Right atrium auricular region (tissue), 2 donors: ENCODE data around the gene AQP12B. TPM values are rescaled to one million over a fixed set of nuclear protein-coding genes. Genes with fewer than 3 reads are reported as not detected.
"Not testable (repeated sequence)": the region's sequence is repeated elsewhere in the genome, so short reads cannot be mapped to it uniquely, and the experiment has no call there.

Source experiments
- DNase-seq: peaks from one replicate; pipeline ENCODE4 v3.0.0-alpha.2; 2019; ENCODE audit warnings: low spot score
- H3K27ac ChIP-seq, 2 donors: fragments of 200-600 bp; sonication (generic); 1 replicate in 1 of 2; 2 replicates in 1 of 2; pipeline ENCODE4 v1.5.1; 2016 to 2019
- H3K27me3 ChIP-seq, 2 donors: fragments of 200-600 bp; sonication (generic); one replicate each; pipeline versions ENCODE4 v1.5.1 to v1.6.0; 2017 to 2019
- H3K36me3 ChIP-seq: fragments of 200-600 bp; sonication (generic); one replicate; pipeline ENCODE4 v1.5.1; 2016
- H3K4me1 ChIP-seq, 2 donors: fragments of 200-600 bp; sonication (generic); one replicate each; pipeline versions ENCODE4 v1.5.1 to v1.6.0; 2017 to 2019
- H3K4me3 ChIP-seq, 2 donors: fragments of 200-600 bp; sonication (generic); 1 replicate in 1 of 2; 2 replicates in 1 of 2; pipeline ENCODE4 v1.5.1; 2017 to 2019; ENCODE audit warnings: mild to moderate bottlenecking in 1 of 2, moderate library complexity in 1 of 2
- H3K9me3 ChIP-seq, 2 donors: fragments of 200-600 bp; sonication (generic); one replicate each; pipeline ENCODE4 v1.5.1; 2019
- total RNA-seq, 2 donors: library from RNA; depleted of rRNA; stranded (reverse); fragments of >200 nt; gene quantifications; one replicate each; pipeline ENCODE4 v1.1.0, GENCODE V29; 2016
- TF ChIP-seq, protein P1 (sequence below), 2 donors: fragments of 200-600 bp; sonication (generic); IDR thresholded peaks; one replicate each; pipeline ENCODE4 v1.5.1; 2019; ENCODE audit warnings: antibody characterized with exemption in 2 of 2

AQP12B gene
- total RNA-seq, 2 donors from 2014 or later, result not detected

DNA sequence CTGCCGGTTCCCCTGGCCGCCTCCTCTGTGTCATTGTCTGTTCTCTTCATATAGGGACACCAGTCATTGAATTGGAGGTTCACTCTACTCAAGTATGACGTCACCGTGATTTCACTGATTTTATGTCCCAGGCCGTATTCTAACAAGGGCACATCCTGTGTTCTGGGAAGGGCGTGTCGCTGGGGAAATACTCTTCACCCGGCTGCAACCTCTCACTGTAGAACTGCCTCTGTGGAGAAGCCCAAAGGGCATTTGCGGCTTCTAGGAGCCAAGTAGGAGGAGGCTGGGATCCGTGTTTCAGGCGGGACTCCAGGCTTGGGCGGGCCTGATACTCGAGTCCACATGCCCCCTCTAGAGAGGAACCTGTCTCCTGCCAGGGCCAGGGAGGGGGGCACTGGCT, 13.8 kb upstream of the AQP12B start:
- H3K27ac ChIP-seq, H3K36me3 ChIP-seq, H3K4me3 ChIP-seq, H3K9me3 ChIP-seq, H3K4me1 ChIP-seq, DNase-seq, H3K27me3 ChIP-seq: not testable (repeated sequence)

DNA sequence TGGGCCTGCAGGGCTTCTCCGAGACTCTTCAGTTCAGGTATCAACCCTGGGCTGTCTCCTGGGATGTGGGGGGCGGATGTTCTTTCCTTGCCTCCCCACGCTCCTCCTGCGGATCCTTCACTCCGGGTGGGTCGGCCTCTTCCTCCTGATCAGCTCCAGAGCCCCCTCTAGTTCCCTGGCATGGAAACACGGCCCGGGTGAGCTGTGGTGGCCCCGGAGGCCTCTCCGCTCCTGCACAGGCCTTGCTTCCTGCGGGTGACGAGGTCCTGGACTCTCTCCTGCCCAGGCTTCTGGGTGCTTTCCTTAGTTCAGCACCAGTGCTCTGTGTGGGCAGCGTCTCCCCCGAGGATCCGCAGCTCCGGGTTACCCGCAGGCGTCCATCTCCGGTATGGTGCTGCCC, 12.9 kb upstream of the AQP12B start:
- not testable (repeated sequence) for H3K27ac ChIP-seq, H3K27me3 ChIP-seq, H3K36me3 ChIP-seq, H3K4me3 ChIP-seq, H3K9me3 ChIP-seq, DNase-seq, H3K4me1 ChIP-seq

DNA sequence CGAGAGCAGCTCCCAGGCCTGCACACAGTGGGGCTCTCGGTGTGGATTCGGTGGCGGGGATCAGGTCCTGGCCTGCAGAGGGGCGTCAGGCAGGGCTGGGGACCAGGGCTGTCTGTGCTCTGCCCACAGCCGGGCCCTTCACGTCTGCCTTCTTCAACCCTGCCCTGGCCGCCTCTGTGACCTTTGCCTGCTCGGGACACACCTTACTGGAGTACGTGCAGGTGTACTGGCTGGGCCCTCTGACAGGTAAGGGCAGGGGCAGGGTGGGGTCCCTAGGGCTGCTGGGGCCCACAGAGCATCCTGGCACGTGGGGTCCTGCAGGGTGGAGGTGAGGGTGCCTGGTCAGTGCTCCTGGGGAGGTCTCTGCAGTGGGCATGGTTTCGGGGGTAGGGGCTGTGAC, 11.6 kb upstream of the AQP12B start:
- H3K4me1 ChIP-seq, DNase-seq, H3K27me3 ChIP-seq, H3K9me3 ChIP-seq, H3K4me3 ChIP-seq, H3K27ac ChIP-seq, H3K36me3 ChIP-seq: not testable (repeated sequence)

DNA sequence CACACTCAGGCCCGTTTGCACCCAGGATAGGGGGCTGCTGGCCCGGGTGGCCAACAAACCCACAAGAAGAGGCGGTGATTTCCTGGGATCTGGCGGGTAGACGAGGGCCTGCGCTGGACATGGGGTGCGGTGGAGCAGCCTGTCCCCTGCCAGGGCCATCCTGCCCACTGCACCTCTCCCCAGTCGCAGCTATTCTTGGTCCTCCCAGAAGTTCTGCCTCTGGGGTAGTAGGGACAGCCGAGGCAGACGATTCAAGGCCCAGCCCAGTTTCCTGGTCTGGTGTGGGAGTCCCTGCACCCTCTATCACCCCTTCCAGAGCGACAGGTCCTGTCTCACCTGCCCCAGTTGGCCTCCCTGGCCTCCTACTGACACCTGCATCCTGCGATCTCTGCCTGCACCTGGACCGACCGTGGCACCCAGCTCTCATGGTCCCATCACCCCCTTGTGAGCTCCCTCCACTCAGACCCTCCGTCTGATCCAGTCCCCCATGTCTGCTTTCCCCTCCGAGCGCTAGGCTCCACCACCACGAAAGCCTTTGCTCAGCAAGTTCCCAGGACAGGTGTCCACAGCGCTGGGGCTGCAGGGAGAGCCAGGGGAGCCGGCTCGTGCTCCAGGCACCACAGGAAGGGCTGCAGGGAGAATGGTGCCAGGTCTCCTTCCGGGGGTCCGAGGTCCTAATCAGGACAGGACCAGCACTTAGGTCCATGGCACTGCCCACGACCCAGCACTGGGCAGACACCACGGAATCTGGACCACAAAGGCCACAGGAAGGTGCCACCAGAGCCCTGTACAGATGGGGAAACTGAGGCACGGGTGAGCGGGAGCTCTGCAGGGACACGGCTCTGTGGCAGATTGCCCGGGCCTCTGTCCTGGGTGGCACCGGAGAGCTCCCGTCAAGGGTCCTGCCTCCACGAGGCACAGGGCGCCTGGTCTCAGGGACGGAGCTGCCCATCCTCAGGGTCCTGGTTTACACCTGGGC, 10.2 kb upstream of the AQP12B start:
- not testable (repeated sequence) for H3K9me3 ChIP-seq, H3K27me3 ChIP-seq, DNase-seq, H3K4me3 ChIP-seq, H3K4me1 ChIP-seq, H3K27ac ChIP-seq, H3K36me3 ChIP-seq

DNA sequence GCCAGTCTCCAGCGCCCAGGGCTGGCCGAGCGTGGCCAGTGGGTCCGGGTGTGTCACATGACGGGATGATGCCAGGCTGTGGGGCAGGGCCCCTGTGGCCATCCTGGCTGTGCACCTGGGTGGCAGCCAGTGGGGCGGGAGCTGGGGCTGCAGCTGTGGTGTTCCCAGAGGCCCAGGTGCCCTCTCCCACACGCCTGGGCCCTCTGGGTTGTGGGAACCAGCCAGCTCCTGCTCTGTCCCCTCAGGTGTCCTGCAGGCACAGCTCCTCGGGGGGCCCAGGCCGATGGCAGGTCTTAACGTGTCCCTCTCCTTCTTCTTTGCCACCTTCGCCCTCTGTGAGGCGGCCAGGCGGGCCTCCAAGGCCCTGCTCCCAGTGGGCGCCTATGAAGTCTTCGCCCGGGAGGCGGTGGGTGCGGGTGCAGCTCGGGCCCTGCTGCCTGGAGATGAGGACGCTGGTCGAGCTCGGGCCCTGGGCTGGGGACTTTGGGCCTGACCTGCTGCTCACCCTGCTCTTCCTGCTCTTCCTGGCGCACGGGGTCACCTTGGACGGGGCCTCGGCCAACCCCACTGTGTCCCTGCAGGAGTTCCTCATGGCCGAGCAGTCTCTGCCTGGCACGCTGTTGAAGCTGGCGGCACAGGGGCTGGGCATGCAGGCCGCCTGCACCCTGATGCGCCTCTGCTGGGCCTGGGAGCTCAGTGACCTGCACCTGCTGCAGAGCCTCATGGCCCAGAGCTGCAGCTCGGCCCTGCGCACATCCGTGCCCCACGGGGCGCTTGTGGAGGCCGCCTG, 9.1 kb upstream of the AQP12B start, which contains the start of gene AQP12A:
TSS of gene AQP12A (plus strand) at position 236 of the 790 bp plus-strand sequence. CDS start at position 284, 48 bp downstream.
- not testable (repeated sequence) for H3K36me3 ChIP-seq, DNase-seq

DNA sequence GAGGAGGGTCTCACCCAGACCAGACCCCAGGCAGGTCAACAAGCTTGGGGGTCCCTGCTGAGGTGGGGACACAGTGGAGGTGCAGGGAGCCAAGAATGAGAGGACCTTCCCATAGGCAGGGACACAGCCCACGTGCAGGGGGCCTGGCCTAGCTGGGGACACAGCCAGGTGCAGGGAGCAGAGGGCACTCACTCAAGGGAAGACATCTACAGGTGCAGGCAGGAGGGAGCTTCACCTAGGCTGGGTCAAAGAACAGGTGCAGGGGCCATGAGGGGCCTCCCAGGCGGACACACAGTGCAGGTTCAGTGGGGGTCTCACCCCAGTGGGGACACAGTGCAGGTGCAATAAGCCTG, 8.4 kb upstream of the AQP12B start:
- not testable (repeated sequence) for H3K9me3 ChIP-seq, H3K27ac ChIP-seq, H3K36me3 ChIP-seq, DNase-seq, H3K4me3 ChIP-seq, H3K27me3 ChIP-seq, H3K4me1 ChIP-seq

More for the DNA sequence above, 9.1 kb upstream of the AQP12B start, which contains the start of gene AQP12A:
- not testable (repeated sequence) for H3K4me3 ChIP-seq, H3K27ac ChIP-seq, H3K9me3 ChIP-seq, H3K27me3 ChIP-seq, H3K4me1 ChIP-seq

DNA sequence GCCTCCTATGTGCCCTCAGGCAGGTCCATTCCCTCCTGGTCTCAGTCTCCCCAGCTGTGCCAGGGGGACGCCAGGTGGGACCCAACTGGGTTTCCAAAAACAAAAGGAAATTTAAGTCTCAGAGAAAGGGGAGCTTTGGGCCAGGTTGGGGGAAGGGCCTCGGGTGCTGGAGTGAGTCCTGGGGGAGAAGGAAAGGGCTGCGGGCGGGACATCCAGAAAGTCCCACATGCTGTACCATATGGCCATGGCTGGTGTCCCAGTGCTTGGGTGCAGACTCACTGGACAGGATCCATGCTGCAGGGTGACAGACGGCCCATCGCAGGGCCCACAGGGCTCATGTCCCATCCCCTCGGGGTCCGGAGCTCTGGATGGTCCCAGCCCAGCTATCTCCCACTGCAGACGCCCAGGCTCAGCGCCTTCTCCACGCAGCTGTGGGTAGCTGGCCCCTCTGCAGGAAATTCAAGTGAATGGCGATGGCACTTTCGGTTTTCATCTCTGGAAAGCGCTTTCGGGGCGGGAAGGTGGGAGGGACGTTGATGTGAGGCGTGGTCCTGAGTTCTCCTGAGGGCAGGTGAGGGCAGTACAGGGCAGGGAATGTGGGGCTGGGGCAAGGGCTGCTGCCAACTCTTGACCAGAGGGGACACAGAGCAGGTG, 7.9 kb upstream of the AQP12B start:
- not testable (repeated sequence) for H3K36me3 ChIP-seq, H3K27me3 ChIP-seq, DNase-seq, H3K9me3 ChIP-seq, H3K27ac ChIP-seq, H3K4me1 ChIP-seq, H3K4me3 ChIP-seq

DNA sequence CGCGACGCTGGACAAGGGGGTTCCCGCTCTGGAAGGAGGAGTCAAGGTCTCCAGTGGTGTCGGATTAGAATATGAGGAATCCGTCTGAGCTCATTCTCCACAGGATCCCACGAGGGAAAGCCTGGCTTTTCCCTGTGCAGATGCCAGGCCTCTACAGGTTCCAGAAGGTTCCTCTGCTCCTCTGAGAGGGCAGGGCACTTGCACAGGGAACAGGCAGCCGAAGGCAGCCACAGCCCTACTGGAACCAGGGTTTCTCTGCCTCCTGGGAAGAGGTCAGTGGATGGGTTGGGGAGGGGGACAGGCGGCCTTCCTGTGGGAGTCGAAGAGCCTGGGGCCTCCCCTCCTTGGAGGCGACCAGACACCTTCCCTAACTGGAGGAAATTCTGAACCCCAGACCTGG, 7.3 kb upstream of the AQP12B start:
- DNase-seq, result no peak
- H3K4me3 ChIP-seq, result no peak overlapping the region
- no peaks in the 10 kb centered on the region for H3K27me3 ChIP-seq
- TF ChIP-seq, protein P1, sequence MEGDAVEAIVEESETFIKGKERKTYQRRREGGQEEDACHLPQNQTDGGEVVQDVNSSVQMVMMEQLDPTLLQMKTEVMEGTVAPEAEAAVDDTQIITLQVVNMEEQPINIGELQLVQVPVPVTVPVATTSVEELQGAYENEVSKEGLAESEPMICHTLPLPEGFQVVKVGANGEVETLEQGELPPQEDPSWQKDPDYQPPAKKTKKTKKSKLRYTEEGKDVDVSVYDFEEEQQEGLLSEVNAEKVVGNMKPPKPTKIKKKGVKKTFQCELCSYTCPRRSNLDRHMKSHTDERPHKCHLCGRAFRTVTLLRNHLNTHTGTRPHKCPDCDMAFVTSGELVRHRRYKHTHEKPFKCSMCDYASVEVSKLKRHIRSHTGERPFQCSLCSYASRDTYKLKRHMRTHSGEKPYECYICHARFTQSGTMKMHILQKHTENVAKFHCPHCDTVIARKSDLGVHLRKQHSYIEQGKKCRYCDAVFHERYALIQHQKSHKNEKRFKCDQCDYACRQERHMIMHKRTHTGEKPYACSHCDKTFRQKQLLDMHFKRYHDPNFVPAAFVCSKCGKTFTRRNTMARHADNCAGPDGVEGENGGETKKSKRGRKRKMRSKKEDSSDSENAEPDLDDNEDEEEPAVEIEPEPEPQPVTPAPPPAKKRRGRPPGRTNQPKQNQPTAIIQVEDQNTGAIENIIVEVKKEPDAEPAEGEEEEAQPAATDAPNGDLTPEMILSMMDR (IDR thresholded peaks at IDR 0.05), result no peak
- H3K4me1 ChIP-seq, result no peaks in the 10 kb centered on the region
- H3K27ac ChIP-seq, result no peak overlapping the region
- H3K36me3 ChIP-seq, result no peaks in the 10 kb centered on the region
- H3K9me3 ChIP-seq, result no peaks in the 10 kb centered on the region

DNA sequence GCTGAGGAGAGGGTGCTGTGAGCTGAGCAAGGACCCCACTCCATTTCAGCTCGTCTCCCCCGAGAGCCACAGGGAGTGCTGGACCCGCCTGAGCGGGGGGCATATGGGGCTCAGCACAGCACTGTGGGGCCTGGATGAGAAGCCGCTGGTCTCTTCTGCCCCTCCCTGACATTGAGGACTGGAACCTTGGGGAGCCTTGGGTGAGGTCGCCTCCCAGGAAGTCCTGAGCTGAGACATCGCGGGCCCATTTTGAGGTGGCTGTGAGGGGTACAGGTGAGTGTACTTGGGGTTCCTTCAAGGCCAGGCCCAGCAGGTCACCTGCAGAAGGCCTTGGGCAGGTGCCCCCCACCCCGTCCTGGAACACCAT, 5.9 kb upstream of the AQP12B start:
- no peak overlapping the region for H3K4me3 ChIP-seq
- no peaks in the 10 kb centered on the region for H3K27me3 ChIP-seq
- H3K9me3 ChIP-seq, result no peaks in the 10 kb centered on the region
- peak; percentile 34 for DNase-seq
- TF ChIP-seq, protein P1 (IDR thresholded peaks at IDR 0.05), result no peak
- H3K36me3 ChIP-seq, result no peaks in the 10 kb centered on the region
- no peak overlapping the region for H3K27ac ChIP-seq
- no peaks in the 10 kb centered on the region for H3K4me1 ChIP-seq
